ENCODE data around the gene ATP8A2. TPM values are rescaled to one million over a fixed set of nuclear protein-coding genes. Genes with fewer than 3 reads are reported as not detected.

ATP8A2 gene
- total RNA-seq, 1 donor from 2014 or later = 1.9 TPM

DNA sequence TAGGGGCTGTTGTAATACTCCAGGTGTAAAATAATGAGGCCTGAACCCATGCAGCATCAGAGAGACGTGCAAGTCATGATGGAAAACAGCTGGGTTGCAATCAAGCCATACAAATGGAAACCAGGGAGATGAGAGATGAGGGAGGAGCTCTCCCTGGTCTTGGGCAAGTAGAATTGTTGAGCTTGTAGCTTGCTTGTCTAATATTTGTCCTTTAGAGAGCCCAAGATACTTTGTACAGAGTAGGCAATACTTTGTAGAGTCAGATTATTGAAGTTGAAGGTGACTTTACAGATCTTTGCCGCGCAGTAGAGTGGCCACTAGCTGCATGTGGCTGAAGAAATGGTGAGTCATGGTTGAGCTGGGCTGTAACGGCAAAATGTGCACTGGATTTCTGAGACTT is 8.3 kb downstream of the ATP8A2 start:
- Mint-ChIP-seq H3K4me3 (ENCODE audit: unreplicated experiment) (no peak overlapping the region), H3K27me3 (ENCODE audit: low read depth) (peaks cover 38% of the 10 kb centered on the region), H3K4me1 (ENCODE audit: low read depth) (no peaks in the 10 kb centered on the region), H3K9me3 (ENCODE audit: low read depth) (peaks cover 3% of the 10 kb centered on the region), H3K27ac (ENCODE audit: unreplicated experiment) (no peak overlapping the region), H3K36me3 (ENCODE audit: low read depth) (no peaks in the 10 kb centered on the region)
- TF ChIP-seq, protein P1, sequence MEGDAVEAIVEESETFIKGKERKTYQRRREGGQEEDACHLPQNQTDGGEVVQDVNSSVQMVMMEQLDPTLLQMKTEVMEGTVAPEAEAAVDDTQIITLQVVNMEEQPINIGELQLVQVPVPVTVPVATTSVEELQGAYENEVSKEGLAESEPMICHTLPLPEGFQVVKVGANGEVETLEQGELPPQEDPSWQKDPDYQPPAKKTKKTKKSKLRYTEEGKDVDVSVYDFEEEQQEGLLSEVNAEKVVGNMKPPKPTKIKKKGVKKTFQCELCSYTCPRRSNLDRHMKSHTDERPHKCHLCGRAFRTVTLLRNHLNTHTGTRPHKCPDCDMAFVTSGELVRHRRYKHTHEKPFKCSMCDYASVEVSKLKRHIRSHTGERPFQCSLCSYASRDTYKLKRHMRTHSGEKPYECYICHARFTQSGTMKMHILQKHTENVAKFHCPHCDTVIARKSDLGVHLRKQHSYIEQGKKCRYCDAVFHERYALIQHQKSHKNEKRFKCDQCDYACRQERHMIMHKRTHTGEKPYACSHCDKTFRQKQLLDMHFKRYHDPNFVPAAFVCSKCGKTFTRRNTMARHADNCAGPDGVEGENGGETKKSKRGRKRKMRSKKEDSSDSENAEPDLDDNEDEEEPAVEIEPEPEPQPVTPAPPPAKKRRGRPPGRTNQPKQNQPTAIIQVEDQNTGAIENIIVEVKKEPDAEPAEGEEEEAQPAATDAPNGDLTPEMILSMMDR (IDR thresholded peaks at IDR 0.05) = no peak
- no peak for DNase-seq (ENCODE audit: low spot score)

DNA sequence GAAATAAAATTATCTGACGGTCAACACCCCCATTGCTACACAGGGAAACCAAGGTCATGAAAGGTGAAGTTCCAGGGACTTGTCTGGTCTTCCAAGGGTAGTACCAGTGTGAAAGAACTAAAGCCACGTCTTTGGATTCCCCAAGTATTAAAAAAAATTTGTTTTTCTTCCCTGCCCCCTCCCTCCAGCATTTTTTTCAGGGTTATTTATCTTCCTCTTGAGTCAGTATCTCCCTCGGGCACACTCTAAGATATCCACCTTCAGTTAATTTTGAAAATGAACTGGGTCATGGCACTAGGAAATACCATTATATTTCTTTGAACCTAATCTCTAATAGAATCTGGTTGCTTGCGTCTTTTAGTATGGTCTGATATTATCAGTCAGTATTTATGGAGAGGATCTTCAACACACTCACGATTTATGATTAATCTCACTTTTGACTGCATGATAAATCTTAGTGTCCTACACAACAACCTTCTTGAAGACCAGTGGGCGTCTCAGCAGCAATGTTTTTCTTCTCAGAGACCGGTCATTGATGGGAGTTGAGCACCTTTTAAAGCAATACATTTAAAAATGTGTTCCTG is 9.1 kb downstream of the ATP8A2 start:
- TF ChIP-seq, protein P1 (IDR thresholded peaks at IDR 0.05) = no peak
- Mint-ChIP-seq H3K27ac (ENCODE audit: unreplicated experiment) (no peak overlapping the region), H3K27me3 (ENCODE audit: low read depth) (peaks cover 34% of the 10 kb centered on the region)

DNA sequence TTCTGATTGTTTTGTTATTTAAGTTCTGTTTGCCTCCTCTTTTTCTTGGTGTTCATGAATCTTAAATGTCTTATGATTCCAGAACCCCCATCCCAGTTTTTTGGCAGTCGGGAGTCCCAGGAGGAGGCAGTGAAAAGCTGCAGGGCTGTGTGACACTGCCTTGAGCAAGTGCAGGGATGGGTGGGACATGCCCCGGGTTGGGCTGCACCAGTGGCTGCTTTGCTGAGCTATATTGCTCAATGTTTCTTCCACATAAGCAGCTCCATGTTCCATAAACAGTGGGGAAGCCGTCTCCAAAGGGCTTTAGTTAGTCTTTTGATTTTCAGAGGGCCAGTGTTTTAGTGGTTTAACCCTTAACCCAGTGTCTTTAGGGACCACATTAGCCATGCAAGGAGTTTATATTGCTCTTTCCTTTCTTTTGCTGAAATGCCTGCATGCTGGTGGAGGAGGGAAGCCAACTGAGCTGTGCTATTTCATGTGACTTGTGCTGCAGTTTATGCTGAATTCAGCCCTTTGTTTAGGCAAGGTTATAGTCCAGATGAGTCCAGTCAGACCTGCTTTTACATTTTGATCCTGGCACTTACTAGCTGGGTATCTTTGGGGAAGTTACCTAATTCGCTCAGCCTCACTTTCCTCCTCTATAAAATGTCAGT is 13.1 kb downstream of the ATP8A2 start:
- TF ChIP-seq, protein P1 (IDR thresholded peaks at IDR 0.05) = no peak
- peaks cover 42% of the 10 kb centered on the region for H3K27me3 Mint-ChIP-seq (ENCODE audit: low read depth)
- no peak for DNase-seq (ENCODE audit: low spot score)

More for the DNA sequence above, 9.1 kb downstream of the ATP8A2 start:
- DNase-seq (ENCODE audit: low spot score) = no peak
- H3K4me1 Mint-ChIP-seq (ENCODE audit: low read depth) = no peaks in the 10 kb centered on the region
- no peak overlapping the region for H3K4me3 Mint-ChIP-seq (ENCODE audit: unreplicated experiment)
- no peaks in the 10 kb centered on the region for H3K36me3 Mint-ChIP-seq (ENCODE audit: low read depth)
- peaks cover 3% of the 10 kb centered on the region for H3K9me3 Mint-ChIP-seq (ENCODE audit: low read depth)

DNA sequence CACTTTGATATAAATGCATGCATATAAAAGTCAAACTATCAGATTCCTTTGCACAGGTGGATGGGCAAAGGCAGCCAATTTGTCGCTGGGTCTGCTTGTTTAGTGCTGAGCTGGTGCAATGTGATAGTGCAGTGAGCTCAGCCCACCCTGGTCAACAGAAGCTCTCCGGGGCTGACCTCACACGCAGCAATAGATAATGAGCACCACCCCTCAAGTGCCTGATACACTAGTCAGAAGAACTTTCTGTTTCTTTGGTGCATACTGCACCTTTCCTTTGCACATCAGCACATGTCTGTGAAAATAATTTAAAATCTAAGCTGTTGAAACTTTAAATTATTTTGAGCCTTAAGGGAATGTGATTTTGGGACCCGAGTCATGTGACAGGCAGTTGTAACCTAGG is 20.2 kb downstream of the ATP8A2 start:
- Mint-ChIP-seq H3K4me1 (ENCODE audit: low read depth) (no peaks in the 10 kb centered on the region), H3K9me3 (ENCODE audit: low read depth) (peaks cover 6% of the 10 kb centered on the region), H3K27me3 (ENCODE audit: low read depth) (peaks cover 37% of the 10 kb centered on the region), H3K27ac (ENCODE audit: unreplicated experiment) (no peak overlapping the region), H3K36me3 (ENCODE audit: low read depth) (peaks cover 2% of the 10 kb centered on the region), H3K4me3 (ENCODE audit: unreplicated experiment) (no peak overlapping the region)
- TF ChIP-seq, protein P1 (IDR thresholded peaks at IDR 0.05) = no peak
- DNase-seq (ENCODE audit: low spot score) = no peak

More for the DNA sequence above, 13.1 kb downstream of the ATP8A2 start:
- H3K4me3 Mint-ChIP-seq (ENCODE audit: unreplicated experiment) = no peak overlapping the region
- no peaks in the 10 kb centered on the region for H3K36me3 Mint-ChIP-seq (ENCODE audit: low read depth)
- H3K9me3 Mint-ChIP-seq (ENCODE audit: low read depth) = peaks cover 3% of the 10 kb centered on the region
- no peaks in the 10 kb centered on the region for H3K4me1 Mint-ChIP-seq (ENCODE audit: low read depth)
- no peak overlapping the region for H3K27ac Mint-ChIP-seq (ENCODE audit: unreplicated experiment)

DNA sequence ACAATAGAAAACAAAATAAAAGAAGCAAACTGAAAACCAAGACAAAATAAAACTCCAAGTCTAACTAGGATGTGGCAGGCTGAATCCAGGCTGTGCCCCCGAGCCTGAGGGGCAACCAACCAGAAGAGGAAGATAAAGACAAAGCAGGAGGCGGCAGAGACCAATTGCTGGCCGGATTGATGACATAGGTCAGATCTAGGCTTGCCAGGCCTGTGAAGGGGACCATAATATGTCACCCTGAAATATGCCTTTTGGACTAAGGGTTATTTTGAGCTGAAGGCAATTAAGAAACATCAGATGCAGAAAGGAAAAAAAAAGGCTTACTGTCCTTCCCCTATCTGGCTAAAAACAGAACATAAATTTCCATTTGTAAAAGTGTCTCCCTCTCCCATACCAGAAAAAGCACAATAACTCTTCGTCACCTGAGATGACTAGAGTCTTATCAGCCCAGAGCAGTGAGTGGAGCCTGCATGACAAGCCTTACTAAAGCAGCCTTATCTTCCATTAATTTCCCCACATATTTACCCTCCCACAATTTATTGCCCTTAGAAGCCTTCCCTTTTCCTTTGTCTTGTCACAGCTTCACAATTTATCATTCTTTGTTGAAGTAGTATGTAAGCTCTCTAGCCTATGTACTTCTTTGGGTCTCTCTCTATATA is 22.8 kb downstream of the ATP8A2 start:
- H3K4me3 Mint-ChIP-seq (ENCODE audit: unreplicated experiment) = no peak overlapping the region
- DNase-seq (ENCODE audit: low spot score) = no peak
- H3K4me1 Mint-ChIP-seq (ENCODE audit: low read depth) = no peaks in the 10 kb centered on the region
- H3K36me3 Mint-ChIP-seq (ENCODE audit: low read depth) = peaks cover 2% of the 10 kb centered on the region
- H3K9me3 Mint-ChIP-seq (ENCODE audit: low read depth) = peaks cover 6% of the 10 kb centered on the region
- peaks cover 33% of the 10 kb centered on the region for H3K27me3 Mint-ChIP-seq (ENCODE audit: low read depth)
- TF ChIP-seq, protein P1 (IDR thresholded peaks at IDR 0.05) = no peak
- no peak overlapping the region for H3K27ac Mint-ChIP-seq (ENCODE audit: unreplicated experiment)

All from chondrocyte (in vitro differentiated cells).